HCEC 1CT (cell line): ENCODE results near the gene MBOAT7.

ENCODE experiments used
- DNase-seq: peaks from one replicate; pipeline ENCODE4 v3.0.0-alpha.2; 2017

The MBOAT7 gene

DNA sequence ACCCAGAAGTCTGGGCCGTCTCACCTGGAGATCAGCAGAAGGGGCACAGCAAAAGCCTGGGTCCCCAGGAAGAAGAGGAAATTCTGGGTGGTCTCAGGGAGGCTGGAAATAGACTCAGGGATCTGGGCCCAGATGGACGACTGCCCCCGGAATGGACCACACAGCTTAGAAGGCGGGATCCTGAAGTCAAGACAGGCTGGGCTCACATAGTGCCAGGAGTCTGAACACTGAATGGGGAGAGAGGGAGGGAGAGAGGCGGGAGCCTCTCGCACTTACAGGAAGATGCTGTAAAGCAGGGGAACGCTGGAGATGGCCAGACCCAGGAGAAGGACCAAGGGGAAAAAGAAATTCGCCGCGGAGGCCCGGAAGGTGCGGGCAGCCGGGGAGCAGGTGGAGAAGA lies 28.5 kb downstream of the MBOAT7 start:
- DNase-seq = no peak

- no peak for DNase-seq
Measured at GRCh38 chr19:54160182-54160811, 29.1 kb downstream of the MBOAT7 start.

- peak; percentile 100 for DNase-seq
Measured at GRCh38 chr19:54159352-54160181, 29.8 kb downstream of the MBOAT7 start, which contains the start of gene LENG1. TSS of gene LENG1 (minus strand) at chr19:54159721. CDS start at chr19:54159695, 26 bp downstream.

DNA sequence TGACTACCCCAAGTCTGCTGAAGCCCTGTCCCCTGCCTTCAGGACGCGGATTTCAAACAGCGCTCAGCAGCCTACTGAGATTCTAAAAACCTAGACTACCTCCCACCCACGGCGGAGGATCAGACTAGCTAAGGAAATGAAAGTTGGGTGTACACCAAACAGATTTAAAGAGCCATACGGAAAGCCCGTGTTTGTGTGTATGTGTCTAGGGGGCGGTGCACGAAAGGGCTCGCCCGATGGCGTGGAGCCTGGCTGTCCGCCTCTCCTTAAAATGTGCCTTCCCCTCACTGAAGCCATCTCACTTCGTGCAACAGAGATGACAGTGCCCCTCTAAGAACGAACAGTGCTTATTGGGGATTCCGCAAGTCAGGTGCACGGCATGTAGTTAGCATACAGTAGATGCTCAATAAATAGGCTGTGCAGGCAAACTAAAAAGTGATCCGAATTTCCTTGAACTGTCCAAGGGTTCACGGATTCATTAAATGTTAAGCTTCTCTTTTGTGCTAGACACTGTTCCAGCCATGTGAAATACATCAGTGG lies 30.5 kb downstream of the MBOAT7 start:
- DNase-seq = no peak

DNA sequence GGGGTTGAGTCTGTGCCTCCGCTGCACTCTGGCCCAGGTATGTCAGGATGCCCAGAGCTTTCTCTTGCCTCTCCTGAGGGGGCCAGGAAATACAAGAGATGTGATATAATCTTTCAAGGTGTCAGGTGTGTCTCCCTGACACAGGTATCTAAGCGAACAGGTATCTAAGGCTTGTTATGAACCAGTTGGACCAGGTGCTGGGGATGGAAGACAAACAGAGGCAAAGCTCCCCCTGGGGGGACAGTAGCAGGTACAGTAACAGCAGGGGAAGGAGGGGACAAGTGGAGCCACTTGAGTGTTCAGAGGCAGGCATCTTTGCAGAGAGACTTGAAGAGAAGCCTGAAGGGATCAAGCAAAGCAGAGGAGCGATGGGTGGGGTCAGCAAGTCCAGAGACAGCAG lies 32.4 kb downstream of the MBOAT7 start:
- DNase-seq = no peak

DNA sequence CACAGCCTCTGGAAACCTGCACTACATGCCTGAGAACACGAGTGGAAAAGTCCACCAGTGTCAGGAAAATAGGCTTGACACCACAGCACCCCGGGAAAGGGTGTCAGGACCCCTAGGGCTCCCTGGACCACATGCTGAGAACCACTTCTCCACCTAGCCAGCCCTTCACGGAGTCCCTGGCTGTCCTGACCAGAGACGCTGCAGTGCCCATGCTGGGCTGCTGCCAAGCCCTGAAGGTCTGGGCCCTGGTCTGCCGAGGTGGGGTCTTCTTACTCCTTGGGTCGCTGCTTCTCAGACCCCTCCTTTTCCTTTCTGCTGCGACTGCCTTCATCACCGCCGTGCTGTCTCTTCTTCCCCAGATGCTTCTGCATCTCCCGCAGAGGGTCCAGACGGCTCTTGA lies 32.9 kb downstream of the MBOAT7 start:
- DNase-seq = no peak

- DNase-seq = no peak
Measured at GRCh38 chr19:54155694-54156093, 33.7 kb downstream of the MBOAT7 start.

DNA sequence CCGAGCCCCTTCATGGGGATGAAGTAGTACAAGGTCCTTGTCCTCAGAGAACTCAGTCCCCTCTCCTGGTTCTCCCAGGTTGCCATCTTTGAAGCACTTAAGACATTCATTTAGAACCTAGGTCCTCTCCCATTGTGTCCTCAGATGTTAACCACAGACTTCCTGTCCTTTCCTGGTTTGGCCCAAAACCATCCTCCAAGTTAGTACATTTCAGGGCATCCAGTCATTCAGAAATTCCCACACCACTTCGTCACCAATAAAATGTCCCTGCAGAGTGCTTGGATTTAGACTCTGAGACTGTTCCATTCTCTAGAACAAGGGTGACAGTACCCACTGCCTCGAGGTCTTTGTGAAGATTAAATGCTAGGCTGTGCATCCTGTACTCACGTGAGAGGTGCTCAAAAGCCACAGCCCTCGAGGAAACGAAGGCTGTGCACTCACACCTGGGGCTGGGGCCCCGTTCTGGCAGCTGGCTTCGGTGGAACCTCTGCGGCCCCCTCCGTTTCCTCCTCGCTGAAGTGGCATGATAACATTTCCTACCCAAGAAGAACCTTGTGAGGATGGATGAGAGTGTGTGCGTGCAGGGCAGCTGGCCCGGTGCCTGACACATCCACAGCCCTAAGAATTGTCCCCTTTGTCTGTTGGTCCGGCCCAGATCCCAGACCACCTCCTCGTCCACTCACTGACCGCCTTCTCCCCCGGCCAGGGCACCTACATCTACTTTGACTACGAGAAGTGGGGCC lies 34.6 kb downstream of the MBOAT7 start:
- peak; percentile 50 for DNase-seq

DNA sequence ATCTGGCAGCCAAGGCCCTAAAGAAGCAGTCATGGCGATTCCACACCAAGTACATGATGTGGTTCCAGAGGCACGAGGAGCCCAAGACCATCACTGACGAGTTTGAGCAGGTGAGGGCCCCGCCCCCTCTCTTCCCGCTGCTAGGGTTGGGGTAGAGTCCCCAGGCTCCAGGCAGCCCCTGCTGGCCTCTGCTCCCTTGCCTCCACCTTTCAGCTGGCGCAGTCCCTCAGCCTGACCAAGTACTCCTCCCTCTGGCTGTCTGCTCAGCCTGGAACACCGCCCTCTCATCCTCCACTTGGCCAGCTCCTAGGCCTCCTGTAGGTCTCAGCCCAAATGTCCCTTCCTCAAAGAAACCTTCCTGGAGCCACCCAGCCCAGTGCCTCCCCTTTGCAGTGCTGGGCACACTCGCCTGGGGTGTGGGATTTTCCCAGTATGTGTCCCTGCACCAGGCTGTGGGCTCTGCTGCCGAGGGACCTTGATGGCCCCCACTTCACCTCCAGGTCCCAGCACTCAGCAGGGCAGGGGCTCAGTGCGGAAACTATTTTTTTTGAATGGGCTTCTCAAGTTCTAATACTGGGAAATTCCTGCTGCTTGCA lies 35.6 kb downstream of the MBOAT7 start:
- no peak for DNase-seq

DNA sequence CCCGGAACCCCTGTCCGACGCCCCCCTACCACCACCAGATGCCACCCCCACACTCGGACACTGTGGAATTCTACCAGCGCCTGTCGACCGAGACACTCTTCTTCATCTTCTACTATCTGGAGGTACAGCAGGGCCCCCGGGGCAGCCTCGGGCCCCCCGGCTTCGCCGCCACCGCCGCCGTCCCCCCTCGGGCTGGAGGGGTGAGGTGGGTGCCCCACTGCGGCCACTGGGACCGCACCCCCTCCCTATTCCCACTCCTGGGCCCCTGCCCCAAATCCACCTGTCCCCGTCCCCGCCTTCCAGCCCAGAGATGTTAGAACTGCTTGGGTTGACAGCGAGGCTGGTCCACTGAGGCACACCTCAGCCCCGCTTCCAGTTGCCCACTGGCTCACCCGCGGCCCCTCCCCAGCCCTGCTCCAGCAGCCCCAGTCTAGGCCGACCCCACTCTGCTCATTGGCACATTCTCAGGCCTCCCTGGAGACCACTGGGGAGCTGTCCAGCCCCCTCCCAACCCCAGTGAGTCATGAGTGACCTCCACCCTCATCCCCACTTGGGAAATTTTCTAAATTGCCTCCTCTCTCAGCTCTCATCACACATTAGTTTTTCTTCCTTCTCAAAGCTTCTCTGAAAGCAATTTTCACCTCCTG lies 36.4 kb downstream of the MBOAT7 start:
- no peak for DNase-seq

DNA sequence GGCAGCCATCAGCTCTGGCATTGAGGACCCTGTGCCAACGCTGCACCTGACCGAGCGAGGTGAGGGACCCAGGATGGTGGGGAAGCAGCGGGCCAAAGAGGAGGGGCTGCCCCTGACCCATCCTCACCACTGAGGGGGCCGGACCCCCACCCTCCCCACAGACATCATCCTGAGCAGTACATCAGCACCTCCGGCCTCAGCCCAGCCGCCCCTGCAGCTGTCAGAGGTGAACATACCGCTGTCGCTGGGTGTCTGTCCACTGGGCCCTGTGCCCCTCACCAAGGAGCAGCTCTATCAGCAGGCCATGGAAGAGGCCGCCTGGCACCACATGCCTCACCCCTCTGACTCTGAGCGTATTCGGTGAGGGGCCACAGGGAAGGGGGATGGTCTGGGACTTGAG lies 37.1 kb downstream of the MBOAT7 start:
- no peak for DNase-seq

DNA sequence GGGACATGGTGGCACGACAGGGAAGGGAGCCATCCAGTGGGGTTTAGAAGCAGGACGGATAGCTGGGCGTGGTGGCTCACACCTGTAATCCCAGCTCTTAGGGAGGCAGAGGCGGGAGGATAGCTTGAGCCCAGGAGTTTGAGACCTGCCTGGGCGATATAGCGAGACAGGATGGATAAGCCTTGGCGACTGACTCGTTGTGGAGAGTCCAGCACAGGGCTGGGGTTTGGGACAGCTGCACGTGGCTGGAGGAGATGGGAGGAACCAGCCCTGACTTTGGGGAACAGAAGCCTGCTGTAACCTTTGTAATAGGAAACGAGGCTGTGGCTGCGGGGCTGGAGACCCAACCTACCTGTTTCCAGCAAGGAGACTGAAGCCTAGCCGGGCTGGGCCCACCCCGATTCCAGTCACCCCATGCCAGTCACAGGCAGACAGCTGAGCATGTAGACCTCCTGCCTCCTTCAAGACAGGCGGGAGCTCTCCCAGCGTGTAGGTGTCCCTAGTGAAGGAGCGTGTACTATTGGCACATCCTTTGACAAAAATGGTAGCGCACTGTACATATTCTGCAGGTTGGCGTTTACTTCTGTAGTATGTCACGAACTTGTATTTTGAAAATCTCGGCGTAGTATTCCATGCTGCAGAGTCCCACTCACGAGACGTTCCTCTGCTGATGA lies 37.9 kb downstream of the MBOAT7 start:
- no peak for DNase-seq

GRCh38 chr19:54149021-54149812 lies 40.2 kb downstream of the MBOAT7 start:
- no peak for DNase-seq

- no peak for DNase-seq
Measured at GRCh38 chr19:54148158-54148557, 41.2 kb downstream of the MBOAT7 start.

DNA sequence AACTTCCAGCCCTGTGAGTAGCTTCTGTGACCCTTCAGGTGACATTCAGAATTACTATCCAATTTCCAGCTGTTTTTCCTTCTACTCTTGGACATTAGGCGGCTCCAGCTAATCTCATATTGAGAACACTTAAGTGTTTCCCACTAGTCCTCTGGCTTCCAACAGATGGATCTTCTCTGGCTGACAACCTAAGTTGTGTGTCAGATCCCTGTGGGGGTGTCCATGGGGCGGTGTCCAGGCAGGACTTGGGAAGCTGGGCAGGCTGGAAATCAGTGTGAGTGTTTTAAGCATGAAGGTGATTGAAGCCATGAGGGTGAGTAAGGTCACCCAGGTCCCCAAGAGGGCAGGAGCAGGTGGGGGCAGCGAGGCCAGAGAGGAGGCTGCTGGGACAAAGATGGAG lies 41.7 kb downstream of the MBOAT7 start:
- DNase-seq = peak; percentile 19

DNA sequence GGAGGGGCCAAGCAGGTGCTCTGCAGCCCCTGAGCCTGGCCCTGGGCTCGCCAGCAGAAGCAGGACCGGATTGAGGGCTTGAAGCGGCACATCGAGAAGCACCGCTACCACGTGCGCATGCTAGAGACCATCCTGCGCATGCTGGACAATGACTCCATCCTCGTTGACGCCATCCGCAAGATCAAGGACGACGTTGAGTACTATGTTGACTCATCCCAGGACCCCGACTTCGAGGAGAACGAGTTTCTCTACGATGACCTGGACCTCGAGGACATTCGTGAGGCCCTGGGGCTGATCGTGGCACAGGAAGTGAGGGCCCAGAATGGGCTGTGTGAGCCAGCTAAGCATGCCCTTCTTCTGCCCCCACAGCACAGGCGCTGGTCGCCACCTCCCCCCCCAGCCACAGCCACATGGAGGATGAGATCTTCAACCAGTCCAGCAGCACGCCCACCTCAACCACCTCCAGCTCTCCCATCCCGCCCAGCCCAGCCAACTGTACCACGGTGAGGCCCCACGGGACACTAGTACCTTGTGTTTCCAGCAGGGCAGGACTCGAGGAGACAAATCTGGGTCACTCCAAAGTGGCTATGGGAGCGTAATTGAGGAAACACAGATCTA lies 43.7 kb downstream of the MBOAT7 start:
- no peak for DNase-seq

GRCh38 chr19:54142166-54142780 lies 47.1 kb downstream of the MBOAT7 start:
- DNase-seq = no peak

DNA sequence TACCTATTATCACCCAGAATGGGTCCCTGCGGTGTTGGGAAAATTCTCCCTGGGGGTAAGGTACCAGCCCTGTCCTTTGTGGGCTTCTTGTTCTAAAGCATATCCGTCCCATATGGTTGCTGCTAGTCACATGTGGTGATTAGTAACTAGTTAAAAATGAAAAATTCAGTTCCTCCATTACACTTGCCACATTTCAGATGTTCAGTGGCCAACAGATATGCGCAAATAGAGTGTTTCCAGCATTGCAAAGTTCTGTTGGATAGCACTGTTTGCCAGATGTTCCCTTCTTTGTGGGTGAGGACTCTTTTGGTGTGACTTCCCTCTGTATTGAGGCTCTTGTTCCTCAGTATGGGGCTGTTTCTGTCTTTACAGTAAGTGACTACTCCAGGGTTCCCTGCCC lies 48.0 kb downstream of the MBOAT7 start:
- DNase-seq = peak; percentile 9

GRCh38 chr19:54138489-54139256 lies 50.7 kb downstream of the MBOAT7 start:
- DNase-seq = no peak
